Measurements from ENCODE around the gene EMX1.

The EMX1 gene

GRCh38 chr2:72933207-72933606 lies 15.9 kb downstream of the EMX1 start:
- TF ChIP-seq SUZ12 (IDR thresholded peaks at IDR 0.05; ENCODE audit: extremely low read depth, insufficient read depth, insufficient read length) = no peak
- TF ChIP-seq YY1 (IDR thresholded peaks at IDR 0.05; ENCODE audit: insufficient read depth, insufficient read length) = no peak
- no peak for TF ChIP-seq ZNF274 (IDR thresholded peaks at IDR 0.05; ENCODE audit: low read depth, low read length)
- Histone ChIP-seq H3K36me3 (ENCODE audit: insufficient read depth, insufficient read length, low read length) (no peaks in the 10 kb centered on the region), H3K27me3 (ENCODE audit: insufficient read depth, insufficient read length) (peaks cover 70% of the 10 kb centered on the region), H3K4me1 (ENCODE audit: insufficient read depth, insufficient read length) (peaks cover 5% of the 10 kb centered on the region), H3K9me3 (ENCODE audit: insufficient read depth, low read length) (no peaks in the 10 kb centered on the region), H3K9ac (ENCODE audit: insufficient read length, low read depth) (no peak overlapping the region), H3K4me3 (ENCODE audit: insufficient read length, low read depth) (no peak overlapping the region)
- DNase-seq (ENCODE audit: low read depth, low spot score) = no peak

DNA sequence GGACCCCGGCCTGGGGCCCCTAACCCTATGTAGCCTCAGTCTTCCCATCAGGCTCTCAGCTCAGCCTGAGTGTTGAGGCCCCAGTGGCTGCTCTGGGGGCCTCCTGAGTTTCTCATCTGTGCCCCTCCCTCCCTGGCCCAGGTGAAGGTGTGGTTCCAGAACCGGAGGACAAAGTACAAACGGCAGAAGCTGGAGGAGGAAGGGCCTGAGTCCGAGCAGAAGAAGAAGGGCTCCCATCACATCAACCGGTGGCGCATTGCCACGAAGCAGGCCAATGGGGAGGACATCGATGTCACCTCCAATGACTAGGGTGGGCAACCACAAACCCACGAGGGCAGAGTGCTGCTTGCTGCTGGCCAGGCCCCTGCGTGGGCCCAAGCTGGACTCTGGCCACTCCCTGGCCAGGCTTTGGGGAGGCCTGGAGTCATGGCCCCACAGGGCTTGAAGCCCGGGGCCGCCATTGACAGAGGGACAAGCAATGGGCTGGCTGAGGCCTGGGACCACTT lies 16.4 kb downstream of the EMX1 start:
- no peak for DNase-seq (ENCODE audit: low read depth, low spot score)
- Histone ChIP-seq H3K36me3 (ENCODE audit: insufficient read depth, insufficient read length, low read length) (no peaks in the 10 kb centered on the region), H3K4me3 (ENCODE audit: insufficient read length, low read depth) (no peak overlapping the region), H3K4me1 (ENCODE audit: insufficient read depth, insufficient read length) (peaks cover 5% of the 10 kb centered on the region), H3K27me3 (ENCODE audit: insufficient read depth, insufficient read length) (peaks cover 65% of the 10 kb centered on the region), H3K9ac (ENCODE audit: insufficient read length, low read depth) (no peak overlapping the region), H3K9me3 (ENCODE audit: insufficient read depth, low read length) (no peaks in the 10 kb centered on the region)
- no peak for TF ChIP-seq SUZ12 (IDR thresholded peaks at IDR 0.05; ENCODE audit: extremely low read depth, insufficient read depth, insufficient read length)
- no peak for TF ChIP-seq YY1 (IDR thresholded peaks at IDR 0.05; ENCODE audit: insufficient read depth, insufficient read length)
- no peak for TF ChIP-seq ZNF274 (IDR thresholded peaks at IDR 0.05; ENCODE audit: low read depth, low read length)

GRCh38 chr2:72934683-72935610 lies 17.6 kb downstream of the EMX1 start:
- Histone ChIP-seq H3K4me1 (ENCODE audit: insufficient read depth, insufficient read length) (peaks cover 6% of the 10 kb centered on the region), H3K9me3 (ENCODE audit: insufficient read depth, low read length) (no peaks in the 10 kb centered on the region), H3K9ac (ENCODE audit: insufficient read length, low read depth) (no peak overlapping the region), H3K27me3 (ENCODE audit: insufficient read depth, insufficient read length) (peaks cover 56% of the 10 kb centered on the region), H3K4me3 (ENCODE audit: insufficient read length, low read depth) (no peak overlapping the region), H3K36me3 (ENCODE audit: insufficient read depth, insufficient read length, low read length) (peaks cover 10% of the 10 kb centered on the region)
- TF ChIP-seq YY1 (IDR thresholded peaks at IDR 0.05; ENCODE audit: insufficient read depth, insufficient read length) = no peak
- no peak for TF ChIP-seq SUZ12 (IDR thresholded peaks at IDR 0.05; ENCODE audit: extremely low read depth, insufficient read depth, insufficient read length)
- no peak for TF ChIP-seq ZNF274 (IDR thresholded peaks at IDR 0.05; ENCODE audit: low read depth, low read length)
- DNase-seq (ENCODE audit: low read depth, low spot score) = no peak

DNA sequence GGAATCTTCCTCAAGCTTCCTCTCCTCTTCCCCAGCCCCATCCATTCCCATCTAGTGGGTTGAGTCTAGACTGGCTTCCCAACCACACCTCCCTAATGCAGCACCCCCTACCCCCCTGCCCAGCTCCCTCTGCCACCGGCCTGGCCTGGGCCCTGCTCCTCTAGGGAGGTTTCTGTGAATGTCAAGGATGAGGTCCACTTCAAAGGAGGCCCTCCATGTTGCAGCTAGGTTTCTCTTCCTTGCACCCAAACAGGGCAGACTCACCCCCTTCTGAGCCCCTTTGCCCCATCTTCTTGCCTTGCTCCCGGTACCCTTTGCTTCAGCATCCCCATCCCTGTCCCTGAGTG lies 18.3 kb downstream of the EMX1 start:
- Histone ChIP-seq H3K4me3 (ENCODE audit: insufficient read length, low read depth) (no peak overlapping the region), H3K9ac (ENCODE audit: insufficient read length, low read depth) (no peak overlapping the region), H3K4me1 (ENCODE audit: insufficient read depth, insufficient read length) (peaks cover 12% of the 10 kb centered on the region), H3K27me3 (ENCODE audit: insufficient read depth, insufficient read length) (peaks cover 49% of the 10 kb centered on the region), H3K36me3 (ENCODE audit: insufficient read depth, insufficient read length, low read length) (peaks cover 10% of the 10 kb centered on the region), H3K9me3 (ENCODE audit: insufficient read depth, low read length) (no peaks in the 10 kb centered on the region)
- no peak for TF ChIP-seq YY1 (IDR thresholded peaks at IDR 0.05; ENCODE audit: insufficient read depth, insufficient read length)
- no peak for TF ChIP-seq SUZ12 (IDR thresholded peaks at IDR 0.05; ENCODE audit: extremely low read depth, insufficient read depth, insufficient read length)
- no peak for TF ChIP-seq ZNF274 (IDR thresholded peaks at IDR 0.05; ENCODE audit: low read depth, low read length)
- no peak for DNase-seq (ENCODE audit: low read depth, low spot score)

DNA sequence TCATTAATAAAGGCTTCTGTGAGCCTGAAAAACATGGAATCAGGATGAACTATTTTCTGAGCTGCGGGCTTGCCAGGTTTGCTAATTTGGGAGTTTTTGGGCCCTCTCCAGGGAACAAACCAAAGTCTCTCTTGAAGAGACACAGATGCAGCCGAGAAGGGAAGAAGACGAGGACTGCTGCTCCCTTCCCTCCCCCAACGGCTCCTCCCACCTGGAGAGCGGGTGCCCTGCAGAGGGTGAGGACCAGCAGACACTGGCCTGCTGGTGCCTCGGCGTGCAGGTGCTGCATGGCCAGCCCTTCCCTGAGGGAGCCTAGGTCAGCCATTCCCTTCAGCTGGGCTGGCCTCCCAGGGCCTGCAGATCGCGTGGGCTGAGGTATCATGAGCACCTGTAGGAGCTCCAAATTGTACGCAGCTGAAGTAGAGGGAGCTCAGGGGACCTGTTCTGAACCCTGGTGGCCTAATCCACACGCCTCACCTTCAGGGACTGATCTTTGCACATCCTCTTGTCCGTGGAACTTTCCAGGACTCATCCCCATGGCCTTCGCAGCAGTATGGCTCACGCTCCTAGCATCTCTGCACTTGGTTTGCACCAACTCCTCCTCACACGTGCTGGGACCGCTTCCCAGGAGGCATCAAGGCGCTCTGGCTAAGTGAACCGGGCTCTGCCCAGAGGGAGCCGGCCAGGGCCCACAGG lies 19.5 kb downstream of the EMX1 start:
- Histone ChIP-seq H3K9me3 (ENCODE audit: insufficient read depth, low read length) (no peaks in the 10 kb centered on the region), H3K4me1 (ENCODE audit: insufficient read depth, insufficient read length) (peaks cover 18% of the 10 kb centered on the region), H3K36me3 (ENCODE audit: insufficient read depth, insufficient read length, low read length) (peaks cover 10% of the 10 kb centered on the region), H3K9ac (ENCODE audit: insufficient read length, low read depth) (no peak overlapping the region), H3K4me3 (ENCODE audit: insufficient read length, low read depth) (no peak overlapping the region), H3K27me3 (ENCODE audit: insufficient read depth, insufficient read length) (peaks cover 37% of the 10 kb centered on the region)
- no peak for DNase-seq (ENCODE audit: low read depth, low spot score)
- TF ChIP-seq YY1 (IDR thresholded peaks at IDR 0.05; ENCODE audit: insufficient read depth, insufficient read length) (no peak), SUZ12 (IDR thresholded peaks at IDR 0.05; ENCODE audit: extremely low read depth, insufficient read depth, insufficient read length) (no peak), ZNF274 (IDR thresholded peaks at IDR 0.05; ENCODE audit: low read depth, low read length) (no peak)

GRCh38 chr2:72937356-72937669 lies 20.0 kb downstream of the EMX1 start:
- H3K36me3 ChIP-seq (ENCODE audit: insufficient read depth, insufficient read length, low read length) = peaks cover 10% of the 10 kb centered on the region
- no peak overlapping the region for H3K9ac ChIP-seq (ENCODE audit: insufficient read length, low read depth)
- H3K4me3 ChIP-seq (ENCODE audit: insufficient read length, low read depth) = no peak overlapping the region
- DNase-seq (ENCODE audit: low read depth, low spot score) = no peak
- H3K9me3 ChIP-seq (ENCODE audit: insufficient read depth, low read length) = no peaks in the 10 kb centered on the region
- TF ChIP-seq SUZ12 (IDR thresholded peaks at IDR 0.05; ENCODE audit: extremely low read depth, insufficient read depth, insufficient read length) (no peak), YY1 (IDR thresholded peaks at IDR 0.05; ENCODE audit: insufficient read depth, insufficient read length) (no peak), ZNF274 (IDR thresholded peaks at IDR 0.05; ENCODE audit: low read depth, low read length) (no peak)
- peaks cover 21% of the 10 kb centered on the region for H3K4me1 ChIP-seq (ENCODE audit: insufficient read depth, insufficient read length)
- H3K27me3 ChIP-seq (ENCODE audit: insufficient read depth, insufficient read length) = peaks cover 32% of the 10 kb centered on the region

GRCh38 chr2:72938455-72938854 lies 21.1 kb downstream of the EMX1 start:
- H3K36me3 ChIP-seq (ENCODE audit: insufficient read depth, insufficient read length, low read length) = peaks cover 17% of the 10 kb centered on the region
- peaks cover 22% of the 10 kb centered on the region for H3K4me1 ChIP-seq (ENCODE audit: insufficient read depth, insufficient read length)
- peaks cover 21% of the 10 kb centered on the region for H3K27me3 ChIP-seq (ENCODE audit: insufficient read depth, insufficient read length)
- no peak overlapping the region for H3K4me3 ChIP-seq (ENCODE audit: insufficient read length, low read depth)
- no peak overlapping the region for H3K9ac ChIP-seq (ENCODE audit: insufficient read length, low read depth)
- no peaks in the 10 kb centered on the region for H3K9me3 ChIP-seq (ENCODE audit: insufficient read depth, low read length)
- no peak for TF ChIP-seq SUZ12 (IDR thresholded peaks at IDR 0.05; ENCODE audit: extremely low read depth, insufficient read depth, insufficient read length)
- no peak for TF ChIP-seq YY1 (IDR thresholded peaks at IDR 0.05; ENCODE audit: insufficient read depth, insufficient read length)
- no peak for TF ChIP-seq ZNF274 (IDR thresholded peaks at IDR 0.05; ENCODE audit: low read depth, low read length)
- no peak for DNase-seq (ENCODE audit: low read depth, low spot score)

Measured in NT2/D1 (cell line).